BLaER1 (cell line): Measurements from ENCODE around the gene ANKRD12.
A peak's percentile ranks its signal among the peaks of the same experiment; 100 is the strongest.

Source experiments
- H3K27ac ChIP-seq: shearing (Covaris generic); formaldehyde crosslinking; 2 replicates; pipeline ENCODE4 v1.8.1; 2022
- H3K27me3 ChIP-seq: shearing (Covaris generic); formaldehyde crosslinking; 2 replicates; pipeline ENCODE4 v1.8.1; 2022
- H3K36me3 ChIP-seq: shearing (Covaris generic); formaldehyde crosslinking; 2 replicates; pipeline ENCODE4 v1.8.1; 2022
- H3K4me1 ChIP-seq: shearing (Covaris generic); formaldehyde crosslinking; 2 replicates; pipeline ENCODE4 v1.8.1; 2022
- H3K4me2 ChIP-seq: shearing (Covaris generic); formaldehyde crosslinking; 2 replicates; pipeline ENCODE4 v1.8.1; 2022
- H3K4me3 ChIP-seq: shearing (Covaris generic); formaldehyde crosslinking; 2 replicates; pipeline ENCODE4 v1.8.1; 2022
- H3K9ac ChIP-seq: shearing (Covaris generic); formaldehyde crosslinking; 2 replicates; pipeline ENCODE4 v1.8.1; 2022
- H3K9me3 ChIP-seq: shearing (Covaris generic); formaldehyde crosslinking; 2 replicates; pipeline ENCODE4 v1.8.1; 2022
- H4K20me1 ChIP-seq: shearing (Covaris generic); formaldehyde crosslinking; 2 replicates; pipeline ENCODE4 v1.8.1; 2022
- Cebpa-rat ChIP-seq: shearing (Covaris generic); IDR thresholded peaks from 2 replicates; pipeline ENCODE4 v1.8.1; 2022

ANKRD12 gene

GRCh38 chr18:9177031-9177430 is 40.5 kb downstream of the ANKRD12 start:
- H3K27me3 ChIP-seq: no peaks in the 10 kb centered on the region
- no peak overlapping the region for H3K9ac ChIP-seq
- TF ChIP-seq Cebpa-rat: no peak
- no peak overlapping the region for H3K4me3 ChIP-seq
- peaks cover 15% of the 10 kb centered on the region; the same call in 1 of the 2 replicates for H3K36me3 ChIP-seq
- no peak overlapping the region for H3K4me2 ChIP-seq
- H4K20me1 ChIP-seq: peaks cover 60% of the 10 kb centered on the region; the same call in 1 of the 2 replicates
- peaks cover 10% of the 10 kb centered on the region for H3K4me1 ChIP-seq
- no peak overlapping the region for H3K27ac ChIP-seq
- peaks cover 10% of the 10 kb centered on the region for H3K9me3 ChIP-seq

GRCh38 chr18:9177466-9177865 is 40.9 kb downstream of the ANKRD12 start:
- H3K4me1 ChIP-seq: peaks cover 10% of the 10 kb centered on the region
- H3K9ac ChIP-seq: no peak overlapping the region
- no peak overlapping the region for H3K4me2 ChIP-seq
- no peaks in the 10 kb centered on the region for H3K27me3 ChIP-seq
- H3K9me3 ChIP-seq: peaks cover 14% of the 10 kb centered on the region
- H3K27ac ChIP-seq: no peak overlapping the region
- no peak for TF ChIP-seq Cebpa-rat
- H4K20me1 ChIP-seq: peaks cover 55% of the 10 kb centered on the region; the same call in 1 of the 2 replicates
- H3K36me3 ChIP-seq: peaks cover 15% of the 10 kb centered on the region
- H3K4me3 ChIP-seq: no peak overlapping the region

GRCh38 chr18:9178557-9178956 is 42.0 kb downstream of the ANKRD12 start:
- Histone ChIP-seq H3K36me3 (peaks cover 23% of the 10 kb centered on the region), H3K4me3 (no peak overlapping the region), H4K20me1 (peaks cover 49% of the 10 kb centered on the region; the same call in 1 of the 2 replicates), H3K9ac (no peak overlapping the region), H3K4me1 (peaks cover 10% of the 10 kb centered on the region), H3K27me3 (no peaks in the 10 kb centered on the region), H3K9me3 (peaks cover 21% of the 10 kb centered on the region), H3K27ac (no peak overlapping the region), H3K4me2 (no peak overlapping the region)
- TF ChIP-seq Cebpa-rat: no peak

GRCh38 chr18:9181275-9181674 is 44.7 kb downstream of the ANKRD12 start:
- Histone ChIP-seq H3K36me3 (peaks cover 23% of the 10 kb centered on the region; the same call in 1 of the 2 replicates), H3K4me3 (no peak overlapping the region), H3K9me3 (peaks cover 14% of the 10 kb centered on the region), H3K4me2 (no peak overlapping the region), H4K20me1 (peaks cover 32% of the 10 kb centered on the region; the same call in 1 of the 2 replicates), H3K4me1 (peaks cover 21% of the 10 kb centered on the region), H3K9ac (no peak overlapping the region), H3K27ac (no peak overlapping the region), H3K27me3 (no peaks in the 10 kb centered on the region)
- TF ChIP-seq Cebpa-rat: no peak

- Histone ChIP-seq H3K9me3 (peaks cover 14% of the 10 kb centered on the region), H3K36me3 (peaks cover 31% of the 10 kb centered on the region), H4K20me1 (peaks cover 17% of the 10 kb centered on the region; the same call in 1 of the 2 replicates)
Measured at GRCh38 chr18:9182852-9183399, 46.3 kb downstream of the ANKRD12 start.

GRCh38 chr18:9184998-9185613 is 48.5 kb downstream of the ANKRD12 start:
- Histone ChIP-seq H3K36me3 (peaks cover 51% of the 10 kb centered on the region), H3K9ac (no peak overlapping the region), H3K4me3 (no peak overlapping the region), H3K27ac (no peak overlapping the region; the same call in 1 of the 2 replicates), H3K27me3 (no peaks in the 10 kb centered on the region), H4K20me1 (peaks cover 1% of the 10 kb centered on the region; the same call in 1 of the 2 replicates), H3K4me2 (peak overlapping the region; percentile 59), H3K4me1 (peaks cover 22% of the 10 kb centered on the region), H3K9me3 (peaks cover 14% of the 10 kb centered on the region)
- no peak for TF ChIP-seq Cebpa-rat

More at GRCh38 chr18:9182852-9183399, 46.3 kb downstream of the ANKRD12 start:
- peak; percentile 86; the same call in 1 of the 2 replicates for TF ChIP-seq Cebpa-rat
- Histone ChIP-seq H3K4me2 (no peak overlapping the region), H3K27ac (no peak overlapping the region), H3K9ac (no peak overlapping the region), H3K27me3 (no peaks in the 10 kb centered on the region), H3K4me1 (peaks cover 22% of the 10 kb centered on the region), H3K4me3 (no peak overlapping the region)

GRCh38 chr18:9188359-9189231 is 52.0 kb downstream of the ANKRD12 start:
- Histone ChIP-seq H3K4me1 (peaks cover 22% of the 10 kb centered on the region), H3K36me3 (peaks cover 60% of the 10 kb centered on the region), H3K27me3 (no peaks in the 10 kb centered on the region), H3K4me2 (no peak overlapping the region), H3K27ac (no peak overlapping the region), H3K4me3 (no peak overlapping the region), H3K9me3 (no peaks in the 10 kb centered on the region; the same call in 1 of the 2 replicates), H3K9ac (no peak overlapping the region), H4K20me1 (no peaks in the 10 kb centered on the region)
- no peak for TF ChIP-seq Cebpa-rat

- Histone ChIP-seq H3K4me2 (no peak overlapping the region), H4K20me1 (no peaks in the 10 kb centered on the region)
- TF ChIP-seq Cebpa-rat: no peak
Measured at GRCh38 chr18:9189491-9189890, 52.9 kb downstream of the ANKRD12 start.

GRCh38 chr18:9191658-9192256 is 55.2 kb downstream of the ANKRD12 start:
- no peak for TF ChIP-seq Cebpa-rat
- no peak overlapping the region for H3K9ac ChIP-seq
- no peak overlapping the region for H3K4me3 ChIP-seq
- peaks cover 52% of the 10 kb centered on the region for H3K36me3 ChIP-seq
- no peak overlapping the region for H3K27ac ChIP-seq
- no peaks in the 10 kb centered on the region for H3K4me1 ChIP-seq
- no peaks in the 10 kb centered on the region for H3K9me3 ChIP-seq
- no peaks in the 10 kb centered on the region for H3K27me3 ChIP-seq
- no peaks in the 10 kb centered on the region for H4K20me1 ChIP-seq
- H3K4me2 ChIP-seq: no peak overlapping the region

More at GRCh38 chr18:9189491-9189890, 52.9 kb downstream of the ANKRD12 start:
- Histone ChIP-seq H3K36me3 (peaks cover 62% of the 10 kb centered on the region), H3K4me1 (peaks cover 19% of the 10 kb centered on the region), H3K27ac (no peak overlapping the region), H3K27me3 (no peaks in the 10 kb centered on the region), H3K4me3 (no peak overlapping the region), H3K9me3 (no peaks in the 10 kb centered on the region; the same call in 1 of the 2 replicates), H3K9ac (no peak overlapping the region)
